ENCODE measurements around the gene PTPRD. TPM values are rescaled to one million over a fixed set of nuclear protein-coding genes. Genes with fewer than 3 reads are reported as not detected.

Gene PTPRD
- total and polyA plus RNA-seq, 9 donors, result 45.2 to 104 (median 80.0) TPM

GRCh38 chr9:8850914-8851313, 1761.9 kb downstream of the PTPRD start:
- peak; percentile 80 for DNase-seq
- H3K9me3 ChIP-seq (replicated peaks; ENCODE audit: control insufficient read depth, low read depth, low read length), result no peaks in the 10 kb centered on the region
- H3K4me1 ChIP-seq (ENCODE audit: control insufficient read depth, insufficient read depth, low read length), result peaks cover 4% of the 10 kb centered on the region
- H3K4me3 ChIP-seq (ENCODE audit: low read length), result no peak overlapping the region
- H3K27me3 ChIP-seq (ENCODE audit: control insufficient read depth, insufficient read depth, low read length), result no peaks in the 10 kb centered on the region
- H3K27ac ChIP-seq (ENCODE audit: low read length), result peak overlapping the region; percentile 18
- no peaks in the 10 kb centered on the region for H3K36me3 ChIP-seq (ENCODE audit: control insufficient read depth, insufficient read depth, low read length)

- 59% methylated on average over 2 of the region's 3 CpGs for WGBS (ENCODE audit: insufficient coverage)
- peaks cover 8% of the 10 kb centered on the region for H3K4me1 ChIP-seq (ENCODE audit: control insufficient read depth, insufficient read depth, low read length)
- peak overlapping the region; percentile 65 for H3K27ac ChIP-seq (ENCODE audit: low read length)
- H3K4me3 ChIP-seq (ENCODE audit: low read length), result no peak overlapping the region
- H3K9me3 ChIP-seq (replicated peaks; ENCODE audit: control insufficient read depth, low read depth, low read length), result no peaks in the 10 kb centered on the region
- H3K36me3 ChIP-seq (ENCODE audit: control insufficient read depth, insufficient read depth, low read length), result no peaks in the 10 kb centered on the region
- DNase-seq, result no peak
- H3K27me3 ChIP-seq (ENCODE audit: control insufficient read depth, insufficient read depth, low read length), result no peaks in the 10 kb centered on the region
Measured at GRCh38 chr9:8845808-8846207, 1767.0 kb downstream of the PTPRD start.

- H3K36me3 ChIP-seq (ENCODE audit: control insufficient read depth, insufficient read depth, low read length), result no peaks in the 10 kb centered on the region
- peak overlapping the region; percentile 65 for H3K27ac ChIP-seq (ENCODE audit: low read length)
- H3K4me1 ChIP-seq (ENCODE audit: control insufficient read depth, insufficient read depth, low read length), result peaks cover 8% of the 10 kb centered on the region
- WGBS (ENCODE audit: insufficient coverage), result 25% methylated on average over 2 of the region's 2 CpGs
- H3K27me3 ChIP-seq (ENCODE audit: control insufficient read depth, insufficient read depth, low read length), result no peaks in the 10 kb centered on the region
- H3K4me3 ChIP-seq (ENCODE audit: low read length), result no peak overlapping the region
- H3K9me3 ChIP-seq (replicated peaks; ENCODE audit: control insufficient read depth, low read depth, low read length), result no peaks in the 10 kb centered on the region
- peak; percentile 62 for DNase-seq
Measured at GRCh38 chr9:8845376-8845775, 1767.4 kb downstream of the PTPRD start.

- peaks cover 8% of the 10 kb centered on the region for H3K4me1 ChIP-seq (ENCODE audit: control insufficient read depth, insufficient read depth, low read length)
- H3K27ac ChIP-seq (ENCODE audit: low read length), result no peak overlapping the region
- no peak for DNase-seq
- H3K27me3 ChIP-seq (ENCODE audit: control insufficient read depth, insufficient read depth, low read length), result no peaks in the 10 kb centered on the region
- no peaks in the 10 kb centered on the region for H3K36me3 ChIP-seq (ENCODE audit: control insufficient read depth, insufficient read depth, low read length)
- H3K9me3 ChIP-seq (replicated peaks; ENCODE audit: control insufficient read depth, low read depth, low read length), result no peaks in the 10 kb centered on the region
- H3K4me3 ChIP-seq (ENCODE audit: low read length), result no peak overlapping the region
Measured at GRCh38 chr9:8844549-8844948, 1768.3 kb downstream of the PTPRD start.

- Histone ChIP-seq H3K4me1 (ENCODE audit: control insufficient read depth, insufficient read depth, low read length) (peaks cover 8% of the 10 kb centered on the region), H3K4me3 (ENCODE audit: low read length) (no peak overlapping the region), H3K27me3 (ENCODE audit: control insufficient read depth, insufficient read depth, low read length) (no peaks in the 10 kb centered on the region), H3K27ac (ENCODE audit: low read length) (no peak overlapping the region), H3K9me3 (replicated peaks; ENCODE audit: control insufficient read depth, low read depth, low read length) (peaks cover under 1% of the 10 kb centered on the region), H3K36me3 (ENCODE audit: control insufficient read depth, insufficient read depth, low read length) (no peaks in the 10 kb centered on the region)
- WGBS (ENCODE audit: insufficient coverage), result 100% methylated on average over 1 of the region's 5 CpGs
- DNase-seq, result no peak
Measured at GRCh38 chr9:8842402-8843193, 1770.2 kb downstream of the PTPRD start.

- Histone ChIP-seq H3K27ac (ENCODE audit: low read length) (no peak overlapping the region), H3K4me1 (ENCODE audit: control insufficient read depth, insufficient read depth, low read length) (no peaks in the 10 kb centered on the region), H3K27me3 (ENCODE audit: control insufficient read depth, insufficient read depth, low read length) (no peaks in the 10 kb centered on the region), H3K36me3 (ENCODE audit: control insufficient read depth, insufficient read depth, low read length) (no peaks in the 10 kb centered on the region), H3K4me3 (ENCODE audit: low read length) (no peak overlapping the region), H3K9me3 (replicated peaks; ENCODE audit: control insufficient read depth, low read depth, low read length) (peaks cover 3% of the 10 kb centered on the region)
- no CpG with 5 or more reads among the region's 3 CpGs for WGBS (ENCODE audit: insufficient coverage)
- DNase-seq, result no peak
Measured at GRCh38 chr9:8838136-8838535, 1774.7 kb downstream of the PTPRD start.

- no peak overlapping the region for H3K27ac ChIP-seq (ENCODE audit: low read length)
- H3K4me3 ChIP-seq (ENCODE audit: low read length), result no peak overlapping the region
- H3K36me3 ChIP-seq (ENCODE audit: control insufficient read depth, insufficient read depth, low read length), result no peaks in the 10 kb centered on the region
- no peaks in the 10 kb centered on the region for H3K4me1 ChIP-seq (ENCODE audit: control insufficient read depth, insufficient read depth, low read length)
- no peak for DNase-seq
- H3K27me3 ChIP-seq (ENCODE audit: control insufficient read depth, insufficient read depth, low read length), result no peaks in the 10 kb centered on the region
- peaks cover 3% of the 10 kb centered on the region for H3K9me3 ChIP-seq (replicated peaks; ENCODE audit: control insufficient read depth, low read depth, low read length)
- WGBS (ENCODE audit: insufficient coverage), result no CpG with 5 or more reads among the region's 3 CpGs
Measured at GRCh38 chr9:8835291-8835690, 1777.5 kb downstream of the PTPRD start.

- peak; percentile 46 for DNase-seq
- H3K27ac ChIP-seq (ENCODE audit: low read length), result no peak overlapping the region
- no peak overlapping the region for H3K4me3 ChIP-seq (ENCODE audit: low read length)
- H3K4me1 ChIP-seq (ENCODE audit: control insufficient read depth, insufficient read depth, low read length), result no peaks in the 10 kb centered on the region
- H3K27me3 ChIP-seq (ENCODE audit: control insufficient read depth, insufficient read depth, low read length), result no peaks in the 10 kb centered on the region
- peaks cover 3% of the 10 kb centered on the region for H3K9me3 ChIP-seq (replicated peaks; ENCODE audit: control insufficient read depth, low read depth, low read length)
- no CpG with 5 or more reads among the region's 1 CpG for WGBS (ENCODE audit: insufficient coverage)
- no peaks in the 10 kb centered on the region for H3K36me3 ChIP-seq (ENCODE audit: control insufficient read depth, insufficient read depth, low read length)
Measured at GRCh38 chr9:8832955-8833354, 1779.8 kb downstream of the PTPRD start.

- no peaks in the 10 kb centered on the region for H3K27me3 ChIP-seq (ENCODE audit: control insufficient read depth, insufficient read depth, low read length)
- H3K9me3 ChIP-seq (replicated peaks; ENCODE audit: control insufficient read depth, low read depth, low read length), result peaks cover under 1% of the 10 kb centered on the region
- no peaks in the 10 kb centered on the region for H3K36me3 ChIP-seq (ENCODE audit: control insufficient read depth, insufficient read depth, low read length)
- DNase-seq, result no peak
- H3K4me3 ChIP-seq (ENCODE audit: low read length), result no peak overlapping the region
- no peaks in the 10 kb centered on the region for H3K4me1 ChIP-seq (ENCODE audit: control insufficient read depth, insufficient read depth, low read length)
- no peak overlapping the region for H3K27ac ChIP-seq (ENCODE audit: low read length)
- WGBS (ENCODE audit: insufficient coverage), result no CpG with 5 or more reads among the region's 1 CpG
Measured at GRCh38 chr9:8832386-8832785, 1780.4 kb downstream of the PTPRD start.

GRCh38 chr9:8831568-8831967, 1781.2 kb downstream of the PTPRD start:
- H3K27me3 ChIP-seq (ENCODE audit: control insufficient read depth, insufficient read depth, low read length), result no peaks in the 10 kb centered on the region
- no peaks in the 10 kb centered on the region for H3K9me3 ChIP-seq (replicated peaks; ENCODE audit: control insufficient read depth, low read depth, low read length)
- H3K4me1 ChIP-seq (ENCODE audit: control insufficient read depth, insufficient read depth, low read length), result no peaks in the 10 kb centered on the region
- H3K4me3 ChIP-seq (ENCODE audit: low read length), result no peak overlapping the region
- DNase-seq, result no peak
- whole genome bisulfite sequencing (ENCODE audit: insufficient coverage), result no CpG with 5 or more reads among the region's 2 CpGs
- no peaks in the 10 kb centered on the region for H3K36me3 ChIP-seq (ENCODE audit: control insufficient read depth, insufficient read depth, low read length)
- no peak overlapping the region for H3K27ac ChIP-seq (ENCODE audit: low read length)

- Histone ChIP-seq H3K9me3 (replicated peaks; ENCODE audit: control insufficient read depth, low read depth, low read length) (no peaks in the 10 kb centered on the region), H3K36me3 (ENCODE audit: control insufficient read depth, insufficient read depth, low read length) (no peaks in the 10 kb centered on the region), H3K4me3 (ENCODE audit: low read length) (no peak overlapping the region), H3K27ac (ENCODE audit: low read length) (no peak overlapping the region), H3K27me3 (ENCODE audit: control insufficient read depth, insufficient read depth, low read length) (no peaks in the 10 kb centered on the region), H3K4me1 (ENCODE audit: control insufficient read depth, insufficient read depth, low read length) (peaks cover 2% of the 10 kb centered on the region)
- 90% methylated on average over 2 of the region's 2 CpGs for WGBS (ENCODE audit: insufficient coverage)
- DNase-seq, result no peak
Measured at GRCh38 chr9:8826281-8826680, 1786.5 kb downstream of the PTPRD start.
